Testis (tissue), 2 donors: ENCODE data around the gene HSPA6.

Experiments
- CTCF ChIP-seq, 3 experiments: fragments of 450-650 bp in 2 of 3; fragments of 200-600 bp in 1 of 3; sonication (generic) in 1 of 3; IDR thresholded peaks; one replicate each; pipeline ENCODE4 v1.5.1; 2016 to 2019; ENCODE audit warnings: antibody characterized with exemption in 3 of 3, mild to moderate bottlenecking in 2 of 3, moderate library complexity in 1 of 3
- POLR2A ChIP-seq: fragments of 450-650 bp; IDR thresholded peaks from one replicate; pipeline ENCODE4 v1.6.1; 2017; ENCODE audit warnings: antibody characterized with exemption, mild to moderate bottlenecking, moderate library complexity

DNA sequence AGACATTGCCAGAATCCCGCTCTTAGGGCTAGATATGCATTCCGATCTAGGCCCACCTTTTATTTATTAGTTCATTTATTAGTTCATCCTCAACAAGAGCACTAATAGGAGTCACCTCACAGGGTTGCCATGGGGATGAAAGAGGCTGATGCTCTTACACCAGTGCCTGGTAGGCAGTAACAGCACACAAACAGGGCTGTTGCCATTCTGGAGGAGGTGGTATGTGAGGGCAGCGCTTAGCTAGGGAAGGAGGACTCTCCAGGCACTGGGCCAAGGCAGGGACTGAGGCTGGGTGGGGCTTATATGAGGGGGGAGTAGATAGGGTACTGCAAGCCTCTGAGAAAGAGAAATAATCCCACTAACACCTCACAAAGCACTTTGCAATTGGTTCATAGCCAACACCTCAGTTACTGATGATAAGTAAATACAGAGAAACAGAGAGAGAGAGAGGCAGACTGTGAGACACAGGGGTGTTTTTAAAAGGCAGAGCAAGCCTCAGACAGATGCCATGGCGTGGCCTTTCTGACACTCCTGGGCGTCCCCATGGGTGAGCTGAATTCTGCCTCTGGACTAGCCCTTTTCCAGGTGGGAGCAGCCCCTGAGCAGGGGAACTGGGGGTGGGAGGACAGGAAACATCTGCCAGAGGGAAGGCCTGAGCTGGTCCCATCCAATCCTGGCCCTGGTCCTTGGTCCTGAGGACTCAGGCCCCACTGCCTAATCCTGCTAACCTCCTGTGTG is 13.2 kb upstream of the HSPA6 start:
- TF ChIP-seq CTCF (IDR thresholded peaks at IDR 0.05) (no peak), POLR2A (no peak)
